ENCODE measurements around the gene STRN4.

STRN4 gene

GRCh38 chr19:46674416-46675178 lies 71.7 kb downstream of the STRN4 start:
- DNase-seq (ENCODE audit: low read depth in 2 of 2) = no peak

- DNase-seq (ENCODE audit: low read depth in 2 of 2) = no peak
These were observed 75.4 kb downstream of the STRN4 start for GRCh38 chr19:46670813-46671212.
